Activated CD8-positive, alpha-beta T cell treated with anti-CD3 and anti-CD28 coated beads for 36 hours (primary cell): ENCODE measurements around the gene ADGRL1. TPM values are rescaled to one million over a fixed set of nuclear protein-coding genes. Genes with fewer than 3 reads are reported as not detected.

Experiments used
- ATAC-seq: fragments of 200-7000 bp; cut with Tn5 transposase; one replicate; pipeline ENCODE4 v1.10.0; 2021; ENCODE audit warnings: mild to moderate bottlenecking, moderate library complexity
- CTCF ChIA-PET: fragments of 350-600 bp; sonication (Branson Sonifier 250); formaldehyde crosslinking; loops from one replicate; lab custom pipeline; 2021; ENCODE audit warnings: antibody characterized with exemption; lab: Charles Lee
- POLR2A ChIA-PET: fragments of 350-600 bp; sonication (Branson Sonifier 250); formaldehyde crosslinking; loops from one replicate; lab custom pipeline; 2021; ENCODE audit warnings: antibody characterized with exemption; lab: Charles Lee
- DNase-seq: peaks from one replicate; pipeline ENCODE4 v3.0.0-alpha.2; 2020
- H3K27ac Mint-ChIP-seq: one replicate; pipeline ENCODE4 v1.8.0; 2021; ENCODE audit warnings: mild to moderate bottlenecking, mixed read lengths
- H3K27me3 Mint-ChIP-seq: one replicate; pipeline ENCODE4 v1.8.0; 2021; ENCODE audit warnings: mixed read lengths
- H3K36me3 Mint-ChIP-seq: one replicate; pipeline ENCODE4 v1.8.0; 2021; ENCODE audit warnings: low read depth, mixed read lengths
- H3K4me1 Mint-ChIP-seq: one replicate; pipeline ENCODE4 v1.8.0; 2021; ENCODE audit warnings: low read depth, mixed read lengths
- H3K4me3 Mint-ChIP-seq: one replicate; pipeline ENCODE4 v1.8.0; 2021; ENCODE audit warnings: mild to moderate bottlenecking, moderate library complexity, mixed read lengths
- H3K9me3 Mint-ChIP-seq: one replicate; pipeline ENCODE4 v1.8.0; 2021; ENCODE audit warnings: mixed read lengths
- intact Hi-C: fragments of 100-400 bp; cut with micrococcal nuclease; formaldehyde crosslinking; loops from one replicate; pipeline ENCODE4 v1.10.0; 2022
- total RNA-seq, 2 experiments: library from RNA; stranded (reverse); gene quantifications; one replicate each; pipeline ENCODE4 v1.2.3, GENCODE V29; 2021
- TF ChIP-seq, protein P1 (sequence below): fragments of 200-600 bp; IDR thresholded peaks from one replicate; pipeline ENCODE4 v1.8.0; 2022; ENCODE audit warnings: antibody characterized with exemption, mild to moderate bottlenecking

Gene ADGRL1
- total RNA-seq, 2 experiments from 2014 or later, result 11.8 to 14.5 TPM

- no peaks in the 10 kb centered on the region for H3K27me3 Mint-ChIP-seq
- TF ChIP-seq, protein P1, sequence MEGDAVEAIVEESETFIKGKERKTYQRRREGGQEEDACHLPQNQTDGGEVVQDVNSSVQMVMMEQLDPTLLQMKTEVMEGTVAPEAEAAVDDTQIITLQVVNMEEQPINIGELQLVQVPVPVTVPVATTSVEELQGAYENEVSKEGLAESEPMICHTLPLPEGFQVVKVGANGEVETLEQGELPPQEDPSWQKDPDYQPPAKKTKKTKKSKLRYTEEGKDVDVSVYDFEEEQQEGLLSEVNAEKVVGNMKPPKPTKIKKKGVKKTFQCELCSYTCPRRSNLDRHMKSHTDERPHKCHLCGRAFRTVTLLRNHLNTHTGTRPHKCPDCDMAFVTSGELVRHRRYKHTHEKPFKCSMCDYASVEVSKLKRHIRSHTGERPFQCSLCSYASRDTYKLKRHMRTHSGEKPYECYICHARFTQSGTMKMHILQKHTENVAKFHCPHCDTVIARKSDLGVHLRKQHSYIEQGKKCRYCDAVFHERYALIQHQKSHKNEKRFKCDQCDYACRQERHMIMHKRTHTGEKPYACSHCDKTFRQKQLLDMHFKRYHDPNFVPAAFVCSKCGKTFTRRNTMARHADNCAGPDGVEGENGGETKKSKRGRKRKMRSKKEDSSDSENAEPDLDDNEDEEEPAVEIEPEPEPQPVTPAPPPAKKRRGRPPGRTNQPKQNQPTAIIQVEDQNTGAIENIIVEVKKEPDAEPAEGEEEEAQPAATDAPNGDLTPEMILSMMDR, result no peak
Measured at GRCh38 chr19:14112809-14113385, 93.1 kb downstream of the ADGRL1 start.

GRCh38 chr19:14112051-14112808 is 93.7 kb downstream of the ADGRL1 start:
- no peaks in the 10 kb centered on the region for H3K9me3 Mint-ChIP-seq
- no peak overlapping the region for H3K4me3 Mint-ChIP-seq
- DNase-seq, result no peak
- TF ChIP-seq, protein P1, result no peak
- intact Hi-C loops, result no loop called here
- H3K4me1 Mint-ChIP-seq, result peaks cover 49% of the 10 kb centered on the region
- CTCF ChIA-PET, result interaction anchor here (4.2 kb wide), 1 partner anchor 19 kb away, joined by 29 read pairs; no protein-coding TSS in a partner anchor
- no peaks in the 10 kb centered on the region for H3K36me3 Mint-ChIP-seq
- ATAC-seq, result no peak
- no peaks in the 10 kb centered on the region for H3K27me3 Mint-ChIP-seq
- peak overlapping the region; percentile 34 for H3K27ac Mint-ChIP-seq
- POLR2A ChIA-PET, result interaction anchor here (1.1 kb wide), 2 partner anchors 19 to 21 kb away, joined by 3 to 6 read pairs; no protein-coding TSS in a partner anchor

More at GRCh38 chr19:14112809-14113385, 93.1 kb downstream of the ADGRL1 start:
- Mint-ChIP-seq H3K4me1 (peaks cover 49% of the 10 kb centered on the region), H3K27ac (no peak overlapping the region), H3K9me3 (no peaks in the 10 kb centered on the region), H3K4me3 (no peak overlapping the region), H3K36me3 (no peaks in the 10 kb centered on the region)
- CTCF ChIA-PET, result interaction anchor here (0.6 to 4.2 kb wide), 5 partner anchors 17 to 234 kb away, joined by 3 to 29 read pairs (median 5); no protein-coding TSS in a partner anchor
- ATAC-seq, result no peak
- POLR2A ChIA-PET, result interaction anchor here (1.1 kb wide), 1 partner anchor 21 kb away, joined by 6 read pairs; no protein-coding TSS in a partner anchor
- no peak for DNase-seq
- intact Hi-C loops, result no loop called here

GRCh38 chr19:14111486-14111885 is 94.5 kb downstream of the ADGRL1 start:
- H3K36me3 Mint-ChIP-seq, result no peaks in the 10 kb centered on the region
- TF ChIP-seq, protein P1, result no peak
- CTCF ChIA-PET, result interaction anchor here (1.3 kb wide), 1 partner anchor 237 kb away, joined by 3 read pairs; no protein-coding TSS in a partner anchor
- no peak overlapping the region for H3K4me3 Mint-ChIP-seq
- peaks cover 44% of the 10 kb centered on the region for H3K4me1 Mint-ChIP-seq
- no peaks in the 10 kb centered on the region for H3K9me3 Mint-ChIP-seq
- intact Hi-C loops, result no loop called here
- POLR2A ChIA-PET, result interaction anchor here (1.1 kb wide), 1 partner anchor 18 kb away, joined by 3 read pairs; no protein-coding TSS in a partner anchor
- DNase-seq (no peak), ATAC-seq (no peak)
- H3K27ac Mint-ChIP-seq, result no peak overlapping the region
- H3K27me3 Mint-ChIP-seq, result no peaks in the 10 kb centered on the region

- Mint-ChIP-seq H3K4me1 (peaks cover 36% of the 10 kb centered on the region), H3K27ac (peak overlapping the region; percentile 23), H3K27me3 (no peaks in the 10 kb centered on the region), H3K36me3 (no peaks in the 10 kb centered on the region), H3K4me3 (no peak overlapping the region), H3K9me3 (no peaks in the 10 kb centered on the region)
- CTCF ChIA-PET, result interaction anchor here (1.0 to 1.3 kb wide), 2 partner anchors 26 to 237 kb away, joined by 3 to 5 read pairs; partner anchors contain the start of gene ASF1B
- TF ChIP-seq, protein P1, result no peak
- POLR2A ChIA-PET, result no interaction called here
- intact Hi-C loops, result no loop called here
- no peak for DNase-seq
- ATAC-seq, result no peak
Measured at GRCh38 chr19:14110650-14111049, 95.3 kb downstream of the ADGRL1 start.
